NCI-H69 (cell line): Measurements from ENCODE around the gene C6orf52.
"Not testable (repeated sequence)": the region's sequence is repeated elsewhere in the genome, so short reads cannot be mapped to it uniquely, and the experiment has no call there.

Experiments
- DNase-seq: peaks from one replicate; lab custom pipeline; 2025; lab: John Stamatoyannopoulos, UW

C6orf52 gene

DNA sequence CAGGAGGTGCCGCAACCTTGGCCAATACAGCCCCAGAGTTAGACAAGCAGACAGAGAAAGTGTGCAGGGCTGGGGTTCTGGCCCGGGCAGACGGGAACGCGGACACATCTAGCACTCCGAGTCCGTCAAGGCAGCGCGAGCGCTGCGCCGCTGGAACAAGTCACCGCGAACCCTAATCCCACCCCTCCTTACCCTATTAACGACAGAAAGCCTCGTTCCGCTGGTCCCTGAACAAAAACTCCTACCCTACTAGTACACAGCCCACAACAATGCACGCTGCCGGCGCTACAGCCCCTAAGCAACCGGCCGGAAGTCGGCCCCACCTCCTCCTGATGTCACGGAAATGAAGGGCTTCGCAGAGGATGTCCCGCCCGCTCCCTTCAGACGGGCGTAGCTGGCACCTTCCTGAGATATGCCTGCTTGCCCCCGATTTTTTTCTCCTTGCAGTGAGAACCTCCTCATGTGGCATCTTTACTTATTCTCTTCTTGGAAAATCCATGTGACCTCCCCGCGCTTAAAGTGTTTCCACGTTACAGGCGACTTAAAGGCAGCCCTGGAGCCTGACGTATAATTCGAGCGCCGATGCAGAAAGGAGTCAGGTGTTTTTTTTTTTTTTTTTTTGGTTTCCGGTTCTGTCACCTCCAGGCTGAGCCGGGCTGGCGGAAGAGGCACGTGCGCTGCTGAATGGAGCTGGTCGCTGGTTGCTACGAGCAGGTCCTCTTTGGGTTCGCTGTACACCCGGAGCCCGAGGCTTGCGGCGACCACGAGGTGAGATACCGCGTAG lies at the start of gene C6orf52, which contains the start of gene PAK1IP1:
Gene C6orf52, minus strand, starts transcription at position 315 of the 784 bp plus-strand sequence. CDS start 7,066 bp downstream, outside the sequence.
Gene PAK1IP1, plus strand, starts transcription at position 671 of the 784 bp plus-strand sequence. Its CDS starts 14 bp downstream, at position 685.
- DNase-seq: peak; percentile 98

- no peak for DNase-seq
Measured at GRCh38 chr6:10743515-10743914, 49.1 kb upstream of the C6orf52 start.

DNA sequence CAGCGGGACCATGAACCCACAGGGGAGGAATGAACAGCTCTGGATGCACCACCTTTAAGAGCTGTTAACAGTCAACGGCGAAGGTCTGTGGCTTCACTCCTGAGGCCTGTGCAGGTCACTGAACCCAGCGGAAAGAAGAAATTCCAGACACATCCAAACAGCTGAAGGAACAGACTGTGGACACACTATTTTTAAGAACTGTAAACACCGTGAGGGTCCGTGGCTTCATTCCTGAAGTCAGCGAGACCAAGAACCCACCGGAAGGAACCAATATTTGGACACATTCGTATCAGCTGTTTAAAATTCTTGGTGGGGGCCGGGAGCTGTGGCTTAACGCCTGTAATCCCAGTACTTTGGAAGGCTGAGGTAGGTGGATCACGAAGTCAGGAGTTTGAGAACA lies 47.8 kb upstream of the C6orf52 start:
- DNase-seq: no peak

- not testable (repeated sequence) for DNase-seq
Measured at GRCh38 chr6:10741643-10742042, 47.2 kb upstream of the C6orf52 start.

- no peak for DNase-seq
Measured at GRCh38 chr6:10740061-10740460, 45.6 kb upstream of the C6orf52 start.

DNA sequence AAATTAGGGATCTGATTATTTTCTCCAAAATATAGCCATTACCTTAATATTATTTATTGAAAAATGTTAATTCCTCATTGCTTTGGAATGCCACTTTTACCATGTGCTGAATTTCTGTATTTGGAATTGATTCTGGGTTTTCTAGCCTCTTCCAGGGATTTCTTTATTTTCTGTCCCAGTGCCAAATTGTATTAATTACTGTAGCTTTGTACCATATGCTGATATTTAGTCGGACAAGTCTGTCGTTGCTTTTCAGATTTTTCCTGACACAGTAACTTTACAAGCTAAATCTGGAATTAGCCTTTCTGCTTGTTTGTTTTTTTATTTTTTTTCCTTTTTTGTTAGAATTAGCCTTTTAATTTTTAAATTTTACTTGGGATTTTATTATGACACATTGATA lies 42.3 kb upstream of the C6orf52 start:
- no peak for DNase-seq

DNA sequence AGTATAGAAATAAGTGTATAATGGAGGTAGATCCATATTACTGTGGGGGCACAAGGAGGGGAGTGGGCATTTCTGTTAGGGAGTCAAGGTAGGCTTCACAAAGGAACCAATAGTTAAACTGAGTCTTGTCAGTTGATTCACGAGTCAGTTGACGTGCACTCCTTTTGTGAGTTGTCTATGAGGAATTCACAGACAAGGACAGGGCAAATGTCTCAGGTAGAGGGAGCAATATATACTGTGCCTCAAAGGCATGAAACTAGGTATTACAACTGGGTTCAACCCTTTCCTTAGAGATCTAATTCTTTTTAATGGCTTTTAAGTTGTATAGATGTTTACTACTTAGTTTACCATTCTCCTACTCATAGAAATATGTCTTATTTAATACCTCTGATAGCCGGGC lies 39.4 kb upstream of the C6orf52 start:
- no peak for DNase-seq

- DNase-seq: no peak
Measured at GRCh38 chr6:10733151-10733715, 38.8 kb upstream of the C6orf52 start.

DNA sequence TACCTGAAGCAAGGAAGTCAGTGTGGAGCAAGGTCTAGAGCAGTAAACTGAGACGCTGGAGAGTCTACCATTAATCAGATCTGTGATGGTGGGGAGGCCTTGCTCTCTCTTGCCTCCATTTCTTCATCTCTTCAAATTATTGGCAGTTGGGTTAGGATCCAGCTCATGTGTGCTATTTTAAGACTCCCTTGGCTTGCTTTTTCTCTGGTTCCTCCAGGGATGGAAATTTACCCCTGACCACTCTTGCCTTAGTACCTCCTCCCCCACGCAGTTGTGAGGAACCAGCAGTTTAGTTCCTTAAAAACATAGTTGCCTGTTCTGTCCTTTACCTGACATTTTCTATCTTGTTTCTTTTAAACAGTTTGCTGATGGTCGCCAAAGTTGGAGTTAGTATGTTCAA lies 35.8 kb upstream of the C6orf52 start:
- DNase-seq: no peak

DNA sequence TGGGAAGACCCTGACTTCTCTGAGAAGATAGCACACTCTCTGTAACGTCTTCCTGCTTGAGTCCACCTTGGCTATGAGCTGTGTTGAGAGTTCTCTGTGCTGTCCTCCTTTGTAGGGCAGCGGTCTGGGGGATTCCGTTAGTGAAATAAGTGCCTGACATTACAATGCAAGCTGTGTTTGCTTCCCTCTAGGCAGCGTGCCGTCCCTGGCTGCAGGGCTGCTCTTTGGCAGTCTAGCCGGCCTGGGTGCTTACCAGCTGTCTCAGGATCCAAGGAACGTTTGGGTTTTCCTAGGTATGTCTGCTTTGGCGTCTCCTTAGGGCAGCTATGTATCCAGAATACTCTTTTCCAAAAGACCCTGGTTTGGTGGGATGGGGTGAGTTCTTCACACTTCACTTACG lies 31.3 kb upstream of the C6orf52 start:
- no peak for DNase-seq

DNA sequence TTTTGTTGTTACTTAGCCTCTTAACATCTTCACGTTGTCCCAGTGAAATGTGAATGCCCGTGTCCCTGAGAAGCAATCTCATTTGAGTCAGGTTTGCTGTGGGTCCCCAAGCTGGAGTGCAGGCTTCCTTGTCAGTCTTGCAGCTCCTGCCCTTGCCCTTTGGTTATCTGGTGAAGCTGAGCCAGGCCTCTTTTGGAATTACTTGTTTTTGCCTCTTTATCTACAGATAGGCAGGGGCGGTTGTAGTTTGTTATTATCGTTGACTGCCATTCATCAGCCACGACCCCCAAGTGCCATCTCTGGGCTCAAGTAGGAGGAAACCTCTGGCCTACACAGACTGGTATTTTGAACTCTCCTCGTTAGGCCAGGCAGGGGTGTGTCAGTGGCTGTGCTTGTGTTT lies 30.6 kb upstream of the C6orf52 start:
- DNase-seq: no peak

DNA sequence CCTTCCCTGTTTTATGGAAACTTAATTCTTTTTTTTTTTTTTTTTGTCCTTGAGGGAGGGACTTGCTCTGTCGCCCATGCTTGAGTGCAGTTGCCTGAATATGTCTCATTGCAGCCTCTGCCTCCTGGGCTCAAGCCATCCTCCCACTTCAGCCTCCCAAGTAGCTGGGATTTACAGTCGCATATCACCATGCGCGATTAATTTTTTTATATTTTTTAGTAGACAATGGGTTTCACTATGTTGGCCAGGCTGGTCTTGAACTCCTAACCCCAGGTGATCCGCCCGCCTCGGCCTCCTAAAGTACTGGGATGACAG lies 29.1 kb upstream of the C6orf52 start:
- DNase-seq: no peak

- peak; percentile 99 for DNase-seq
Measured at GRCh38 chr6:10722820-10723566, 28.6 kb upstream of the C6orf52 start, which contains the start of gene TMEM14C. Gene TMEM14C (plus strand): TSS chr6:10723070. CDS start chr6:10724614, 1,544 bp downstream.

DNA sequence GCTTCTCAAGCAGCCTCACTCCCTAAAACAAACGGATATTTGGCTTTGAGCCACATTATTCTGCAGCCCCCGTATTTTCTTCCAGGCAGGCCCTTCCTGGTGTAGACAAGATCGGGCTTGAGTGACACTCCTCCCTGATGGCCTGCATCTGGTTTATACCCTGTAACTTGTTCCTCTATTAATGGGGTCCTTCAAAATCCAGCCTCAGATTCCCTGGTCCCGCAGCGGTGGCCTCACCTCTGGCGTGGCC lies 28.1 kb upstream of the C6orf52 start:
- DNase-seq: no peak

DNA sequence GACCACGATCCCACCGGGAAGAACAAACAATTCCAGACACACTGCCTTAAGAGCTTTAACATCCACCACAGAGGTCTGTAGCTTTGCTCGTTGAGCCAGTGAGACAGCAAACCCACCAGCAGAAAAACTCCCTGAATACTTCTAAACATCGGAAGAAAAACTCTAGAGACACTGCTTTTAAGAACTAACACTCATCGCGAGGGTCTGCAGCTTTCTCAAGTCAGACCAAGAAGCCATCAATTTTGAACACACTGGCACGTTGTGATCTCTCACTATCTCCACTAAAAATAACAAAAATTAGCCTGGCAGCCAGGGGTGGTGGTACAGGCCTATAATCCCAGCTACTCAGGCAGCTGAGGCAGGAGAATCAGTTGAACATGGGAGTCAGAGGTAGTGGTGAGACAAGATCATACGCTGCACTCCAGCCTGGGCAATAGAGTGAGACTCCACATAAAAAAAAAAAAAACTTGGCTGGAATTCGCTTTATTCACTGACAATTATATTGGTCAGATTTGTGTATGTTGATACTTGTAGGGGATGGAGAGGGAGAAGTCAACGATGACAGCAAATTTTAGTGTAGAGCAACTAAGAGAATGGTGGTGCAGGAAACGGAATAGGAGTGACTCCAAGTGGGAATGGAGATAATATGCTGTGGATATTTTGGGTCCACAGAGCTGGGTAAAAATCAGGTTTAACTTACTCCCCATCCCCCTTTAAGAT lies 27.6 kb upstream of the C6orf52 start:
- DNase-seq: no peak

GRCh38 chr6:10720960-10721849 lies 26.8 kb upstream of the C6orf52 start:
- DNase-seq: peak; percentile 68

DNA sequence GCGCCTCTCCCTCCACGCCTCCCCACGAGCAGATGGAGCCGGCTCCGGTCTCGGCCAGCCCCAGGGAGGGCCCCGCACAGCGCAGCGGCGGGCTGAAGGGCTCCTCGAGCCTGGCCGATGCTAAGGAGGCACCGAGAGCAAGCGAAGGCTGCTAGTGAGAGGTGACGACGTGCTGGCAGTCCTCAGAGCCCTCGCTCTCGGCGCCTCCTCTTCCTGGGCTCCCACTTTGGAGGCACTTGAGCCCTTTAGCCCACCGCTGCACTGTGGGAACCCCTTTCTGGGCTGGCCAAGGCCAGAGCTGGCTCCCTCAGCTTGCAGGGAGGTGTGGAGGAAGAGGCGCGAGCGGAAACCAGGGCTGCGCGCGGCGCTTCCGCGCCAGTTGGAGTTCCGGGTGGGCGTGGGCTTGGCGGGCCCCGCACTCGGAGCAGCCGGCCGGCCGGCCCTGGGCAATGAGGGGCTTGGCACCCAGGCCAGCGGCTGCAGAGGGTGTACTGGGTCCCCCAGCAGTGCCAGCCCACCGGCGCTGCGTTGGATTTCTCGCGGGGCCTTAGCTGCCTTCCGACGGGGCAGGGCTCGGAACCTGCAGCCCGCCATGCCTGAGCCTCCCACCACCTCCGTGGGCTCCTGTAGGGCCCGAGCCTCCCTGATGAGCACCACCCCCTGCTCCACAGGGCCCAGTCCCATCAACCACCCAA lies 26.0 kb upstream of the C6orf52 start:
- DNase-seq: peak; percentile 81

- peak; percentile 75 for DNase-seq
Measured at GRCh38 chr6:10719964-10720264, 25.5 kb upstream of the C6orf52 start.

GRCh38 chr6:10719296-10719963 lies 25.0 kb upstream of the C6orf52 start:
- DNase-seq: peak; percentile 75

GRCh38 chr6:10713962-10714361 lies 19.5 kb upstream of the C6orf52 start:
- no peak for DNase-seq

GRCh38 chr6:10696655-10697054 lies 2.2 kb upstream of the C6orf52 start:
- DNase-seq: no peak
